ENCODE data around the gene LRMDA.

DNA sequence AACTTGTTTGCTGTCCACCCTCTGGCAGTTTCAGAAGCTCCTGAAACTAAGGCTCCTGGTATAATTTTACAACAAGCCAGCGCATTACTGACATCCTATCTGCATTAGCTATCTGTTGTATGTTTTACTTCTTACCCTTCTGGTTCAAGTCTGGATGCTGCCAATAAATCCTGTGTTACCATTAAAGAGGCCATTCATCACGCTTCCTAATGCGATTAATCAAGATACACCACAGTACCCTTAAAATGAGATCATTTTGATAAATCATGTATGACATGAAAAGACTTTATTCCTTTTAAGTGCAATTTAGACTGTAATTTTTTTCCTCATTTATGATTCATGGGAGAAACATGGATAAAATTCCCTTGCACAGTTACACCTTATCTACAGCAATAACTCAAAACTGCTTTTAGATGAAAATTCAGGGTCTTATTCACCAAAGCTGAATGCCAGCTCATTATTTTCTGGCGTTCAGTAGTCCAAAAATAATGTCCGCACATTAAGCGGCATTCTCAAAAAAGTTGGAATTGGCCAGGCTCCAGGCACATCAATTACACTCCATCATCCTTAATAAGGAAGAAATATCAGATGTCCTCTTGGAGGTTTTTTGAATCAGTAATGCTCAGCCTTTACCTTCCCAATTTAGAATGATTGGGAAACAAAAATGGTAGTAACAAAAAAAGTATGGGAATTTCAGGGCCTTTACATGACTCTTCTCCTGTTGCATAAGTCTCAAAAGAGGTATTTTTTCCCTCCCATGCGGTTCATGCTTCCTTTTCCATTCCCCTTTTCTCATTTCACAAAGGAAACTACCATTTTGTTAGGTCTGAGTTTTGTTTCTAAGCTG lies 878.5 kb downstream of the LRMDA start:
- TF ChIP-seq, protein P1, sequence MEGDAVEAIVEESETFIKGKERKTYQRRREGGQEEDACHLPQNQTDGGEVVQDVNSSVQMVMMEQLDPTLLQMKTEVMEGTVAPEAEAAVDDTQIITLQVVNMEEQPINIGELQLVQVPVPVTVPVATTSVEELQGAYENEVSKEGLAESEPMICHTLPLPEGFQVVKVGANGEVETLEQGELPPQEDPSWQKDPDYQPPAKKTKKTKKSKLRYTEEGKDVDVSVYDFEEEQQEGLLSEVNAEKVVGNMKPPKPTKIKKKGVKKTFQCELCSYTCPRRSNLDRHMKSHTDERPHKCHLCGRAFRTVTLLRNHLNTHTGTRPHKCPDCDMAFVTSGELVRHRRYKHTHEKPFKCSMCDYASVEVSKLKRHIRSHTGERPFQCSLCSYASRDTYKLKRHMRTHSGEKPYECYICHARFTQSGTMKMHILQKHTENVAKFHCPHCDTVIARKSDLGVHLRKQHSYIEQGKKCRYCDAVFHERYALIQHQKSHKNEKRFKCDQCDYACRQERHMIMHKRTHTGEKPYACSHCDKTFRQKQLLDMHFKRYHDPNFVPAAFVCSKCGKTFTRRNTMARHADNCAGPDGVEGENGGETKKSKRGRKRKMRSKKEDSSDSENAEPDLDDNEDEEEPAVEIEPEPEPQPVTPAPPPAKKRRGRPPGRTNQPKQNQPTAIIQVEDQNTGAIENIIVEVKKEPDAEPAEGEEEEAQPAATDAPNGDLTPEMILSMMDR (IDR thresholded peaks at IDR 0.05): no peak
- TF ChIP-seq POLR2AphosphoS5 (IDR thresholded peaks at IDR 0.05): no peak

Data from transverse colon (tissue), 4 donors.